HG03571 (cell line): ENCODE data around the gene C17orf107.

Experiments used
- ATAC-seq: cut with Tn5 transposase; IDR thresholded peaks from one replicate; pipeline ENCODE4 v1.9.1; 2021; ENCODE audit not compliant: unreplicated experiment

C17orf107 gene

DNA sequence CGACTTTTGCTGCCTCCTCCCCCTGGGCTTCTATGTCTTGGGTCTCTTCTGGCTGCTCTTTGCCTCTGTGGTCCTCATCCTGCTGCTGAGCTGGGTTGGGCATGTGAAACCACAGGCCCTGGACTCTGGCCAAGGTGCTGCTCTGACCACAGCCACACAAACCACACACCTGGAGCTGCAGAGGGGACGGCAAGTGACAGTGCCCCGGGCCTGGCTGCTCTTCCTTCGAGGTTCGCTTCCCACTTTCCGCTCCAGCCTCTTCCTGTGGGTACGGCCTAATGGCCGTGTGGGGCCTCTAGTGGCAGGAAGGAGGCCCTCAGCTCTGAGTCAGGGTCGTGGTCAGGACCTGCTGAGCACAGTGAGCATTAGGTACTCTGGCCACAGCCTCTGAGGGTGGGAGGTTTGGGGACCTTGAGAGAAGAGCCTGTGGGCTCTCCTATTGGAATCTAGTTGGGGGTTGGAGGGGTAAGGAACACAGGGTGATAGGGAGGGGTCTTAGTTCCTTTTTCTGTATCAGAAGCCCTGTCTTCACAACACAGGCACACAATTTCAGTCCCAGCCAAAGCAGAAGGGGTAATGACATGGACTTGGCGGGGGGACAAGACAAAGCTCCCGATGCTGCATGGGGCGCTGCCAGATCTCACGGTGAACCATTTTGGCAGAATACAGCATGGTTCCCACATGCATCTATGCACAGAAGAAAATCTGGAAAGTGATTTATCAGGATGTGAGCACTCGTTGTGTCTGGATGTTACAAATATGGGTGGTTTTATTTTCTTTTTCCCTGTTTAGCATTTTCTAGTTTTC is 35.0 kb downstream of the C17orf107 start:
- ATAC-seq = no peak

DNA sequence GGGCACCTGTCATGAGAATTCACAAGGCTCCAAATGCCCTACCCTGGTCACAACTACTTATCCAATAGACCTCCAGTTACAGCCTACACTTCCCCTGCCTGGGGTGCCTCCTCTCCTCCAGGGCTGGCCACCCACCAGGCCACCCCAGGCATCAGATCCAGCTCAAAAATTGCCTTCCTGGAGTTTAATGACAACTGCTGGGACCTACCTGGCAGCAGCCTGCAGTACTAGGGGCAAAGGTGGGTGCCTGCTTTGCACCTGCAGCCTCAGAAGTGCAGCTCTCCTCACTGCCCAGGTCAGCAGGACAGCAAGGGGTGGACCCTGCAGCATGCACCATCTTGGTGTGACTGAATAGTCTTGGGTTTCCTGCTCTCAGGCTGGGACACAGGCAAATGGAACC is 36.3 kb downstream of the C17orf107 start:
- no peak for ATAC-seq

DNA sequence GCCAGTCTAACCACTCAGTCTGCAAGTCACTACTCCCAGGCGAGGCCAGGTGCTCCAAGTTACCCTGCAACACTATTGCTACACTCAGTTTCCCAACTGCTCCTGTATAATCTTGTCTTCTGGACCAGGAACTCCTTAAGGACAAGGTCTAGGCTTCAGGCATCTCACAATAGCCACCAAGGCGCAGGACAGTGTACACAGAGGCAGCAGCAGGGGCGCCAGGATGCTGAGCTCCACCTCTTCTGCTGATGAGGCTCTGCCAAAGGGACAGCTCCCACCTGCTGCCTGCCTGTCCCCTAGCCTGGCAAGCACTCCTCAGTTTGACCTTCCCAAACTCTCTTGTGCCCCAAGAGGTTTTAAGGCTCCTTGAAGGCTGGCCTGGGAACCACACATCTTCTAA is 37.1 kb downstream of the C17orf107 start:
- no peak for ATAC-seq

DNA sequence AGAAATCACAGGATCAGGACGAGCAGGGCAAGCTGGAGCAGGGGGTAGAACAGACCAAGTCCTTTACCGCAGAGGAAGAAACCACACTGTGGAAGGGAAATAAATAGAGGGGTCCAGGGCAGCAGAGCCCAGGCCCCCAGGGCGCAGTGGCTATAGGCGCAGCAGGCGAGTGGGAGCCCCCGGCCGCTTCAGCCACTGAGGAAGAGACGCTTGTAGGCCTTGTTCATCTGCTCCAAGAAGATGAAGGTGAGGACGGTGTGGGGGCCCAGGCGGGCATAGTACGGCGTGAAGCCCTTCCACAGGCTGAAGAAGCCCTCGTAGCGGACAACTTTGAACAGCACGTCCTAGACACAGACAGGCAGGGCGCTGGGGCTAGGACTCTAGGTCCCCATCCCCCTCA is 38.2 kb downstream of the C17orf107 start:
- no peak for ATAC-seq

DNA sequence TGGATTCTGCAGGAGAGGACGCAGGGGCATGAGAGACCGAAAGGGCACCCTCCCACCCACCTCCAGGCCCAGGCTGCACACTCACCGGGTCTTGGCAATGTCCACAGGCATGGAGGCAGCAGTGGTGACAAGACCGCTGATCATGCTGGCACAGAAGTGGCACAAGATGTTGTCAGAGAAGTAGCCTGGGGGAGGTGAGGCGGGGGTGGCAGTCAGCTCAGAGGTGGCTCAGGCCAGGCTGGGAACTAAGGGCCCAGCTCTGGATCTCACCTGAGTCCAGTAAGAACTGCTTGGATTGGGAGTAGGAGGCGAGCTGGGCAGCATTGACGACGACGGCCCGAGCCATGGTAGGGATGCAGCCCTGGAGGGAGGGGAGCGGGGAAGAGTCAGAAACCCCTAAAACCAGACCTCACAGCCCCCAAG is 38.7 kb downstream of the C17orf107 start:
- ATAC-seq = no peak

DNA sequence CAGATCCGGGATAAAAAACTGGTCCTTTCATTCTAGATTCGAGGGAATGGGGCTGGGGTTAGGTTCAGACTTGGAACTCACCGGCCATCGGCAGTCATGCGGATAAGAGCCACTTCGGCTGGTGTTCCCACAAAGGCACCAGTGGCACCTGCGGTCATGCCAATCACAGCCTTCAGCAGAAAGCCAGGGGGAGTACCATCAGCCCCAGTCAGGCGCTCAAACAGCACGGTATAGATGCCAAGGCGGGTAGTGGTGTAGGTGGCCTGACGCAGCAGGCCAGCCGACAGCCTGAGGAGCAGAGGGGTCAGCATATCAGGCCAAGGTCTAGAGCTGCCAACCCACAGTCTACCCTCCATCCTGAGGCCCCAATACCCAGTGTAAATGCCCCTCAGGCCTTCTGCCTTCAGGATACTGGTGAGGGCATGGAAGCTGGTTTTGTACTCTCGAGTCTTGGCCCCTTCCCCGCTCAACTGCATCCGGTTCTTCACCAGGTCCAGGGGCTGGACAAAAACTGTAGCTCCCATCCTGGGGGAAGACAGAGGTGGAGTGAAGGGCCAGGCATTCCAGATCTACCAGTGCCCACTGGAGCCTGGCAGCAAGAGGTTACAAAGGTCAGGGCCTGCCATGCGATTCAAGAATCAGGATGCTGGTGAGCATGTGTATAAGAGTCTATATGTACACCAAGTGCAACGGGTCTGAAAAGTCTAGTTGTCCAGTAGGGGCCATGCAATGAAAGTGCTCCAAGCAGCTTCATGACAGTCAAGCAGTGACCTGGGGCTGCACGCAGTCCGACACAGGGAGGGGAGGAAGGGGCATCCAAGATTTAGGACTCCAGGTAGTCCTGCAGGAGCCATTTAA is 39.6 kb downstream of the C17orf107 start:
- ATAC-seq = no peak

DNA sequence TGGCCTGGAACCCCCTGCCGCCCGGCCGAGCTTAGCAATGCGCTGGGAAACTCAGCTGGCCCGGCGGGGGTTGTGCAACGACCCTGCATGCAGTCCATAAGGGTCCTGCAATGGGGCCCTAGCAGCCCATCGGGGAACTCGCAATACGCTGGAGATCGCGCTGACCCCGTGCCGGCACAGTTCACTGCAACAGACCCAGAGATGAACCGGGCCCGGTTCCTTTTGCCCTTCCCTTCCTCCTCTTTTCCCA is 40.1 kb downstream of the C17orf107 start:
- ATAC-seq = no peak

DNA sequence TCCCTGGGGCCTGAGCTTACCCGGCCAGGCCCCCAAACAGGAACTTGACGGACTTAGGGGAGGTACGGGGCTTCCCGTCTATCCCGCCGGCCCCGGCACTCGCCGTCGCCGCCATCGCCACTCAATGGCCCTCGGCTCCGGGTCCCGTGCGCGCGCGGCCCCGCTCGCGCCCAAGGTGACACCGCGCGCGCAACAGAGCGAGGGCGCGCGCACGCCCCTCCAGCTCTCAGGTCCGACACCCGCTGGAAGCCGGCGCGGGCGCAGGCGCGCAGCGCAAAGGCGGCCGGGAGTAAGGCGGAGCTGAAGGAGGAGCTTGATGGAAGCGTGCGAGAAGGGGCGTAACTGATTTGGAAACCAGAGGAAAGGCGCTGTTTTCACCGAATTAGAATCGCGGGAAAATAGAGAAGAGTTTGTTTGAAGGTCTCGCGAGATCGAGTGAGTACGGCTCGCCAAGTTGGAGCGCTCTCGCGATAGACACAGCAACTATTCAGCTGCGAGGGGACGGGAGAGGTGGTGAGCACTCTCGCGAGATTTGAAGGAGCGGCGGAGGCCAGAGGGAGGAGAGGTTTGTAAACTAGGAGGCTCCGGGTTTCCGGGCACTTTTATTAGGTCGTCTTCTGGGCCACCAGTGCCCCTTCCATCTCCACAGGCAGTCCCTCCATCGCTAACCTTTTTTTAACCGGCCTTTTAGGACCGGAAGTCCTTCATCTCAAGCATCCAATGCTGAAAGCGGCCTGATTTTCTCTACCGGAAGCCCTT is 40.6 kb downstream of the C17orf107 start, which contains the start of the genes RNF167 and SLC25A11:
Gene RNF167 (plus strand): TSS at position 473 of the 759 bp plus-strand sequence. CDS start 642 bp downstream, outside the sequence.
Gene SLC25A11 (minus strand): TSS at position 251 of the 759 bp plus-strand sequence. CDS start 136 bp downstream, at position 115.
- ATAC-seq = peak; percentile 68

DNA sequence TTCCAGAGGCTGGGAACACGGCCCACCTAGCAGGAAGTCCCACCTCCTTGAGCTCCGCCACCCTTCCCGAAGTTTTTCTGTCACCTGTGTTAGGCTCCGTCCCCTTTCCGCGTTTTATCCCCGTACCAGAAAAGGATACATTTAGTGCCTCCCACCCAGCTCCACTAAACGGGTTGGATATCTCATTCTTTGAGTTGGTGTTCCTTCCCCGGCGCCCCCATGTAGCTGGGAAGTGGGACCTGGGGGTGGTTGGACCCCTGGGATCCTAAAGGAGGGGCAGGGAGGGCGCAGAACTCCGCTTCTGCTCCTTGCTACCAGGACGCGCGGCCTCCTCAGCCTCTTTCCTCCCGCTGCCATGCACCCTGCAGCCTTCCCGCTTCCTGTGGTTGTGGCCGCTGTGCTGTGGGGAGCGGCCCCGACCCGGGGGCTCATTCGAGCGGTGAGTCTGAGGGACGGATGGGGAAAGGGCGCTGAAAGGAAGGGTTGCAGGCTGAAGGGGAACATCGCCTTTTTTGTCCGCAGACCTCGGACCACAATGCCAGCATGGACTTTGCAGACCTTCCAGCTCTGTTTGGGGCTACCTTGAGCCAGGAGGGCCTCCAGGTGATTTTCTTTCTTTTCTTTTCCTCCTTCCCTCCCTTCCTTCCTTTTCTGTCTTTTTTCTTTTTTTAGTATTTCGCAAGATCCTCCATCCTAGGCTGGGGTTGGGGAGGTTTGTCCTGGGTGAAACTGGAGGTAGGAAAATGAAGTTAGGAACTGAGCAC is 41.4 kb downstream of the C17orf107 start:
- no peak for ATAC-seq

DNA sequence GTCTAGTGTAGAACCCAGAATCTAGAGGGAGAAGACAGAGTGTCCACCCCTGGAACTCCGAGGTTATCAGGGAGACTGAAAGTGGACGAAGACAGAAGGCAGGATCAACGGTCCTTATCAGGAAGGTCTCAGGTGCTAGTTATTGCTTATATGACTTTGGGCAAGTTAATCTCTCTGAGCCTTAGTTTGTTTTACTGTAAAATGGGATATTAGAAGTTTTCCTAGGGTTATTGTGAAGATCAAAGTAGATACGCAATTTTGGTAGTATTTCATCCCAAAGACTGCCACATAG is 41.9 kb downstream of the C17orf107 start:
- ATAC-seq = no peak

DNA sequence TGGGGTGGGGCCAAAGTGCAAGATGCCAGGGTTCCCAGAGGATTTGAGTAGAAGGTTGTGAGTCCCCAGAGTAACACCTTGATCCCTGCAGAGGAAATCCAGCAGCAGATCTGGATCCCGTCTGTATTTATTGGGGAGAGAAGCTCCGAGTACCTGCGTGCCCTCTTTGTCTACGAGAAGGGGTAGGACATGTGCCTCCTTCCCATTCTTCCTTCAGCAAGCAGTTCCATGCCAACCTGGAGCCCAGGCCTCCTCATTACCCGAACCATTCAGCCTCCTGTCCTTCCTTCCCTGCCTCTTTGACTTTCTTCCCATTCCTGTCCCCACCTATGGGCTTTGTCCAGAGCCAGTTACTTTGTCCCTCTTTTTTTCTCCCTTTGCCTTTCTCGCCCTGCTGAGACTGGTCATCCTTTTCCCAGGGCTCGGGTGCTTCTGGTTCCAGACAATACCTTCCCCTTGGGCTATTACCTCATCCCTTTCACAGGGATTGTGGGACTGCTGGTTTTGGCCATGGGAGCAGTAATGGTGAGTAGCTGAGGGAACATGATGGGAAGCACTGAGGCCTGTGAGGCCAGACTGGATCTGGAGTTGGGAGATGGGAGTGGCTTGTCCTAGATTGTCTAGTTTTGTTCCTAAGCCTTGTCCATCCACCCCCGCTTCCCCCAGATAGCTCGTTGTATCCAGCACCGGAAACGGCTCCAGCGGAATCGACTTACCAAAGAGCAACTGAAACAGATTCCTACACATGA is 43.6 kb downstream of the C17orf107 start:
- ATAC-seq = no peak

DNA sequence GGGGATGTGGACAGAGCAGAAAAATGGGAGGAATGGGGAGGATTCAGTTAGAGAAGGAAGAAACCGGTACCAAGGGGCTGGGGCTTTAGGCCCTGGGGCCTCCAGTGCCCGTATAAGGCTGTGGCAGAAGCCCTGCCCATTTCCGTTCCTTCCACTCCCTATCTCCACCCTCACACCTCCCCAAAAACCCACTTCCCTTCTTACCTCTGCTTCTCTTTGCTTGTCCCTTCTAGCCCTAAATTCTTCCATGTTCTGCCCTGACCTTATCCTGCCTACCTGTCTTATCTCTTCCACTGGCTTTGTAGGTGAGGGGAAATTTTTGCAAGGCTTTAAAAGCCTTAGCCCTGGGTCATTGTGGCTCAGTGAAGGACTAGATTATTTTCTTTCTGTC is 44.8 kb downstream of the C17orf107 start:
- ATAC-seq = no peak

DNA sequence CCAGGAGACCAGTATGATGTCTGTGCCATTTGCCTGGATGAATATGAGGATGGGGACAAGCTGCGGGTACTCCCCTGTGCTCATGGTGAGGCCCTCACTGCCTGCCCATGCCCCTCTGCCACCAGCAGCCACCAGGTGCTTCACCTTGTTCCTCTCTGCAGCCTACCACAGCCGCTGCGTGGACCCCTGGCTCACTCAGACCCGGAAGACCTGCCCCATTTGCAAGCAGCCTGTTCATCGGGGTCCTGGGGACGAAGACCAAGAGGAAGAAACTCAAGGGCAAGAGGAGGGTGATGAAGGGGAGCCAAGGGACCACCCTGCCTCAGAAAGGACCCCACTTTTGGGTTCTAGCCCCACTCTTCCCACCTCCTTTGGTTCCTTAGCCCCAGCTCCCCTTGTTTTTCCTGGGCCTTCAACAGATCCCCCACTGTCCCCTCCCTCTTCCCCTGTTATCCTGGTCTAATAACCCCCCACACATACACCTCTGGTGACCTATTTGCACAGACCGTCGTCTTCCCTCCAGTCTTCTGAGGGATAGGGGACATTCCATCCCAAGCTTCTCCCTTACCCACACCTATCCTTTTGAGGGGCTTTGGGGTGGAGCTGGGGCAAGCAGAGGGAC is 45.3 kb downstream of the C17orf107 start:
- no peak for ATAC-seq

DNA sequence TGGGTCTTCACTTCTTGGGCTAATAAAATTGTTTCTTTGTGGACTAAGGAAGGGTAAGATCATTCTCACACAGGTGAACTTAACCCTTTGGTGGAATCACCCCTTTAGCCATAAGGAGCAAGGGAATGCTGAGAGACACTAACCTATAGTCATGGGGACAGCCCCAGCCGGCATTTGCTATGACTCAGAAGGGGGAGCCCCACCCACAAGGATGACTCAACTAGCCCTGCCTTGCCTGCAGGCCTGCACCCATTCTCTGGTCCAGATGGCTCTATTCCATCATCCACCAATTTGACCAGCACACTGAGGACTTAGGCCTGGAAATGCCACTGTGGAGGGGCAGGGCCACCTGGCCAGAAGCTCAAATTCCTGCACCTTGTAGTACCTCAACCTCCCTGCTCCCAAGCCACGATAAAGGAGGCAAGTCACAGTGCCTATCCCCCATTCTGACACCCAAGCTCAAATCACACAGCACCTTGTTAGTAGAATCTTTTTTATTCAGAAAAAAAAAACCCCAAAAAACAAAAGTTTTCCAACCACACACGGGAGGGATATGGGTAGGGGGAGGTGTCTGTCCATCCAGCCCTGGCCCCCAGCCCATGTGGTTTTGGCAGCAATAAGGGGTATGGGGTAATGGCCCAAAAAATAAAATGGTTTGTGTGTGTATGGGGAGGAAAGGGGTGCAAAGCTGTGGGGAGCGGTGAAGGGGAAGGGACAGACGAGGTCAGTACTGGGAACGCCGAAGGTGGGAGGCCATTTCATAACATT is 46.0 kb downstream of the C17orf107 start:
- no peak for ATAC-seq

DNA sequence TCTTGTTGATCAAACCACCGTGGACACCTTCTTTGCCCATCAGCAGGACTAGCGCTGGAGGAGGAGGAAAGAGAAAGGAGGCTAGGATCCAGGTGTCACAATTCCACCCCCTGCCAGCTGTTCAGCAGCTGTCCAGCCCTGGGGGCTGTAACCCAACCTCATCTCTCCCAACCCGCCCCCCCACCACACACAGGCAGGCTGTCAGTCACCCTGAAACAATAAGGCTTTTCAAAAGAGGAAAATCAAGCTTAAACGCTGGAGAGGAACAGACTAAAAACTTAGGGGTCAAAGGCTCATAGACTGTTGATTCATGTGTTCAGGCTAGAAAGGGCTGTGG is 46.6 kb downstream of the C17orf107 start:
- no peak for ATAC-seq

DNA sequence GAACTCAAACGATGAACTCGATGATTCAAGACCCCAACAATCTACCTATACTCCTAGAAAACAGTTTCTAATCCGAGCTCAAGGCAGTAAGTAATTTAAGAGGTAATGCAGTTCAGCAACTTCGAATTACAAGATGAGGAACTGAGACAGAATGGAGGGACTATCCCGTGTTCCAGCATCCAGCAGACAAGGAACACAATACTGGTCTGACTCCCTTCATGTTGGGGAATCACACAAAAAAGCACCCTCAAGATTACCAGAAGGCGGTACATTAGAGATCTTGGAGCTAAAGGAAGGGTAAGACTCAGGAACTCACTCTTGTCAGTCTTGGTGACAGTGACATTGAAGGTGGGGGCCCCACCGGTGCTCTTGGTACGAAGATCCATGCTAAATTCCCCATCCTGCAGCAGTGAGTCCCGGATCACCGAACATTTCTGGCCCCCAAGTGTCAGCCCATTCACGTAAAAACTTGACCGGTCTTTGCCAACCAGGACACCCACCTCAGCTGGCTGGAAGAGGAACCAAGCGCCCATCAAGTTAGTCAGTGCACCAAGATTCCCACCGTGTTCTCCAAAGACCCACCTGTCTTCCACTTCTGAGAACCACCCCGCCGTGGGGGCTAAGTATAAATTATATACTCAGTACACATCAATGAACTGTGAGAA is 47.1 kb downstream of the C17orf107 start:
- ATAC-seq = no peak

DNA sequence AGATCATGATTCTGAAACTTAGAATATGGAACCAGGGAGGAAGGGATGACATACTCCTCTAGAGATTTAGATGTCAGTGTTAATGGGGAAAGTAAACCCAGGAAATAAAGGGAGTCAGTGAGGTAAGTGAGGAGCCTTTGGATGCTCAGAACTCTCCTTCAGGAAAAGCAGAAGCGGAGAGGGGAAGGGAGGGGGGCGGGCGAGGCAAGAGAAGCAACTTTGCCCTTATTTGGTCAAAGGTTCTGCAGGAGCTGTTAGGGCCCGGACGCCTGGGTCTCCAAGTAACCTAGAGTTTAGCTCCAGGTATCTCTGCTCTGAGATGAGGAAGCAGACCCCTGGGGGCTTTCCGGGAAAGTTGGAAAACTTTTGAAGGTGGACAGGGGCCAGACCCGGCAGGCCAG is 47.7 kb downstream of the C17orf107 start:
- ATAC-seq = no peak

DNA sequence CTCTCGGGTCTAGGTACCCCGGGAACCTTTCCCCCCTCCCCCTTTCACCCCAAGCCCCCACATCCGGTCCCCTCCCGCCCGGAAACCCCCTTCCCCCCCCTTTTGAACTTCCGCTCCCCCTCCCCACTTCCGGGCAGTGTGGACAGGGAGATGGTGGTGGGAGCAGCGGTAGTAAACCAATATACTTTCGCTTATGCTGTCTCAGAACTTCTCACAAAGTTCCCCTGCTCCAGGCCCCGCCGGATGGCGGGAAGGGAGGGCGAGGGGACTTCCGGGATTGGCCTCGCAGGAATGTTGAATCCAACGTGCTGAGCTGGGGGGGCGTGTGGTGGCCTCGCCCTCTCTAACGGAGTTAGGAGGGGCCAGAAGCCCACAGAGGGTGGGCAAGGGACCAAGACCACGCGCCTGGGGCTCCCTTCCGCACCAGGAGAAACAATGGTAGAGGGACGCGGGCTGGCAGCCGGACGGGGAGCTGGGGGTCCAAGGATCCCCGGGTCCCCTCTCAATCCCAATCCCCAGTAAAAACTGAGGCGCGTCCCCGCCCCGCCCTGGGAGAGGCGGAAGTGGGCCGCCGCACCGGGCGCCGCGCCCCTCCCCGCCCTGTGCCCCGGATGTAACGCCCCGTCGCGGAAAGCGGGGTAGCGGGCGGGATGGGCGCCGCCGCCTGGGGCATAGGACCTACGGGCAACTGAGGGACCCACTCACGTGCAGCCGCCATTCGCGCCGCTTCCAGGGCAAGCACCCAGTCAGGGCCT is 48.3 kb downstream of the C17orf107 start:
- no peak for ATAC-seq
